Omental fat pad (tissue), 4 donors: ENCODE data around the gene RAB15. TPM values are rescaled to one million over a fixed set of nuclear protein-coding genes. Genes with fewer than 3 reads are reported as not detected.

Experiments
- ATAC-seq: fragments of 150-250 bp; one replicate; pipeline ENCODE4 v1.9.1; 2016; ENCODE audit warnings: mild to moderate bottlenecking, moderate library complexity; ENCODE audit not compliant: low FRiP score
- DNase-seq: peaks from one replicate; pipeline ENCODE4 v3.0.0-alpha.2; 2019; ENCODE audit warnings: low spot score
- total RNA-seq, 4 donors: library from RNA; depleted of rRNA; stranded (reverse); fragments of >200 nt; gene quantifications; one replicate each; pipeline ENCODE4 v1.1.0, GENCODE V29; 2016
- TF ChIP-seq, protein P1 (sequence below), 3 donors: fragments of 450-650 bp; IDR thresholded peaks; one replicate each; pipeline ENCODE4 v1.5.1; 2016 to 2017; ENCODE audit warnings: antibody characterized with exemption in 3 of 3, mild to moderate bottlenecking in 3 of 3, moderate library complexity in 2 of 3

The RAB15 gene
- total RNA-seq, 4 donors from 2014 or later = 1.6 to 3.8 (median 2.4) TPM

DNA sequence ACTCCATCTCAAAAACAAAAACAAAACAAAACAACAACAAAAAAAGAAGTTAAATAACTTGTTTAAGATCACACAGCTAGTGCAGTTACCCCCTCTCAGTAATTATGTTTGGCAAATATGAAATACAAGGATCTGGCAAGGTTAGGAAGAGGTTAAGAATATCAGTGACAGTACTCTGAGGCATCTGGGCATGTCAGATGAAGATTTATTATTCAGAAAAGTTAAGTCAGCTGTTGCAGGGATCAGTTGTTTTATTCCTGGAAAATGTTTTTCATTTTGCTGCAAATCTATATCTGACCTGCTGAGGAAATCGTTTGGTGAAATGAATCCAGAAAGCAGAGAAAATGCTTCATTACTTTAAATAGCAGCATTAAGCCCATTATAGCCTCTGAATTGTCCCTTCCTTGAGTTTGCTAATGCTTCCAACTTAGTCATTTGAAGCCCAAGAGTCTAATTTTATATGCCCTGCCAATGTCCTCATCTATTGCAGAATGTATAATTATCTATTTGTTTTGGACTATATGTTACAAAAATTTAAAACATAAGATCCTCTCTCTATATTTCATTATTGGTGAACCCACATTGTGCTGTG is 37.7 kb downstream of the RAB15 start:
- ATAC-seq (no peak), DNase-seq (no peak)
- TF ChIP-seq, protein P1, sequence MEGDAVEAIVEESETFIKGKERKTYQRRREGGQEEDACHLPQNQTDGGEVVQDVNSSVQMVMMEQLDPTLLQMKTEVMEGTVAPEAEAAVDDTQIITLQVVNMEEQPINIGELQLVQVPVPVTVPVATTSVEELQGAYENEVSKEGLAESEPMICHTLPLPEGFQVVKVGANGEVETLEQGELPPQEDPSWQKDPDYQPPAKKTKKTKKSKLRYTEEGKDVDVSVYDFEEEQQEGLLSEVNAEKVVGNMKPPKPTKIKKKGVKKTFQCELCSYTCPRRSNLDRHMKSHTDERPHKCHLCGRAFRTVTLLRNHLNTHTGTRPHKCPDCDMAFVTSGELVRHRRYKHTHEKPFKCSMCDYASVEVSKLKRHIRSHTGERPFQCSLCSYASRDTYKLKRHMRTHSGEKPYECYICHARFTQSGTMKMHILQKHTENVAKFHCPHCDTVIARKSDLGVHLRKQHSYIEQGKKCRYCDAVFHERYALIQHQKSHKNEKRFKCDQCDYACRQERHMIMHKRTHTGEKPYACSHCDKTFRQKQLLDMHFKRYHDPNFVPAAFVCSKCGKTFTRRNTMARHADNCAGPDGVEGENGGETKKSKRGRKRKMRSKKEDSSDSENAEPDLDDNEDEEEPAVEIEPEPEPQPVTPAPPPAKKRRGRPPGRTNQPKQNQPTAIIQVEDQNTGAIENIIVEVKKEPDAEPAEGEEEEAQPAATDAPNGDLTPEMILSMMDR (IDR thresholded peaks at IDR 0.05) = no peak

DNA sequence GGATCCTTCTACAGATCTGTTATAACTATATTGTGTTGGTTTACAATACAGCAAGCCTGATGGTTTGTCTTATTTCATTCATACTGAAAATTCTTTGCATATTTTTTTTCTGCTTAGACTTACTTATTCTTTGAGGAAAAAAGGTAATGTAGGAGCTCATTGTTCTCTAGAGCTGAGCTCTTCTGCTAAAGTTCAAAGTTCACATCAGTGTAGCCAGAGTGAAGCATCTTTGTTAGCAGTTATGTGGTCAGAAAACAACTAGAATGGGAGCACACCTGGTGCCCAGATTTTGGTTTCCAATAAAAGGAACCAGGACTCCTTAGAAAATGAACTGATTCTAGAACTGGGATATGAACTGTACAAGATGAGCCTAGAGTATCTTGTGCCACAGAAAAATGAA is 39.9 kb downstream of the RAB15 start:
- TF ChIP-seq, protein P1 (IDR thresholded peaks at IDR 0.05) = no peak
- DNase-seq (no peak), ATAC-seq (no peak)

DNA sequence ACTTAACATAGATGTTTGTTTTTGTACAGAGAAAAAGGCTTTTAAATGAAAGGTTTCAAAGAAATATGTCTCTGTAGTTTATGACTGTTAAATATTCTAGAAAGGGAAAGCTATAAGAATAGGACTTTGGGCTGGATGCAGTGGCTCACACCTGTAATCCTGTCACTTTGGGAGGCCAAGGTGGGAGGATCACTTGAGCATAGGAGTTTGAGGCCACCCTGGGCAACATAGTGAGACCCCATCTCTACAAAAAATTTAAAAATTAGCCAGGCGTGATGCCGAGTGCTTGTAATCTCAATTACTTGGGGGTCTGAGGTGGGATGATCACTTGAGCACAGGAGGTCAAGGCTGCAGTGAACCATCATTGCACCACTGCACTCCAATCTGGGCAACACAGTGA is 41.0 kb downstream of the RAB15 start:
- TF ChIP-seq, protein P1 (IDR thresholded peaks at IDR 0.05) = no peak
- no peak for ATAC-seq
- no peak for DNase-seq

DNA sequence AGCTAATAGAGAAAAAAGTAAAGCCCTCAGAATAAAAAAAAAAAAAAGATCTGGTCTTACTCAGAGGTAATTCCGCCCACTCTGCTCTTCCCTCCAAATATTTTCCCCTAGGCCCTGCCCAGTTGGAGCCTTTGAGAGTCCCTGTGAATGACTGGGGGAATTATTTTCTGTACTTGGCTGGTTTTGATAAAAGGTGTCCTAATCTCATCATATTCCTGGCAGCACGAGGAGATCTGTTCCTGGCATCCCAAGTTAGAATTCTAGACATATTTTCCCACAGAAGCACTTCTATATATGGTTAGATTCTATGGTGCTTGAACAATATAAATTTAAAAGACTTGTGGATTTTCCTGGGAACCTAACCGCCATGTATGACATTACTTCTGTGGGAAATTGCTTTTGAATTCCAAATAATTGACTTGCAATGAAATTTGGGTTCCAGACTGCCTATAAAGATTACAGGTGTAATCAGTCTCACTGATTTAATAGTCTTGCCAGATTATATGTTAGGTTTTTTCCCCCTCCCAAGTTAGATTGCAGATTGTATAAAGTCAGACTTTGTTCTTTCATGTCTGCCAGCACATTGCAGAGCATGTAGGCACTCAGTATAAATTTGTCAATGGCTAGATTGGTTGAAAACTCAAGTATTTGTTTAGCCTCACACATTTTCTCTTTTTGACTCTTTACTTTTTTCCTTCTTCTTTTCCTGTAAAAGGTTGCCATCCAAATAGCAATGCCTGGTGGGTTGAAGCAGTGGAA is 41.9 kb downstream of the RAB15 start:
- DNase-seq (no peak), ATAC-seq (peak; percentile 92)
- TF ChIP-seq, protein P1 (IDR thresholded peaks at IDR 0.05) = no peak

DNA sequence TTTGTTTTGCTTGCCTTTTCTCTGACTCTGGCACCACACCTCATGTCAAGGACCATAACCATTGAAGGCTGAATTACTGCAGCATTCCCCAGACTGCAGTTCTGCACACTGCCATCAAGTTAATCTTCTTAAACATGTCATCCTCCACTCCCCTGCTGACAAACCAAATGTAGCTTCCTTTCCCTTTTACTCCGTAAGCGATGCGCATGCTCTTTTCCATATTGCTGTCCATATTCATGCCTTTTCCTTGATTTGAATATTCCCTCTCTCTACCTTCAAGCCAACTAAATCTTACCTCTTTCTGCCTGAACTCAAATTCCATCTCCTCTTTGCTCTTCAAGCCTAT is 43.1 kb downstream of the RAB15 start:
- DNase-seq (no peak), ATAC-seq (no peak)
- TF ChIP-seq, protein P1 (IDR thresholded peaks at IDR 0.05) = no peak

DNA sequence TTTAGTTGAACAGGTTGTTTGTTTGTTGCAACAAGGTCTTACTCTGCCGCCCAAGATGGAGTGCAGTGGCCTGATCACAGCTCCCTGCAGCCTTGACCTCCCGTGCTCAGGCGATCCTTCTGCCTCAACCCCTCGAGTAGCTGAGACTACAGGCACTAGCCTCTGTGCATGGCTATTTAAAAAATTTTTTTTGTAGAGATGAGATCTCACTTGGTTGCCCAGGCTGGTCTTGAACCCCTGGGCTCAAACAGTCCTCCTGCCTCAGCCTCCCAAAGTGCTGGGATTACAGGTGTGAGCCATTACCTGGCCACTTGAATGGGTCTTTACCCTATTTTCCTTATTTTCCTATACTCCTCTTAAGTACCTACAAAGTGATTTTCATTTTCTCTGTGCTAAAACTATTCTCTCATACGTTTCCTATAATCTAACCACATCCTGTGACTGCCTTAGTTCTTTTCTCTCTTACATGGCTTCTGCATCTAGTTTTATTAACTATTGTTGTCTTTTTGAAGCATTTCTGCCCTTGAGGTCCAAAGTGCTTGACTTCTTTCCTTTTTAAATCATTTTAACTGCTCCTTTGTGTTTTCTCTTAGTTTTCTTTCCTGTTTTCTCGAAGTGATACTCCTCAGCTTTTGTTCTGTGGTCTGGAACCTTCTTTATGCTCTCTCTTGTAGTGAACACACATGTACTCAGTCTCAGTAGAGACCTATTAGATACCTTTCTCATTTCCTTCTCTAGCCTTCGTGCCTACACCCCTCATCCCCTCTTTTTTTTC is 43.7 kb downstream of the RAB15 start:
- TF ChIP-seq, protein P1 (IDR thresholded peaks at IDR 0.05) = no peak
- DNase-seq (no peak), ATAC-seq (no peak)
